ENCODE measurements around the gene TANGO2.

Gene TANGO2

GRCh38 chr22:20094197-20094807, 73.4 kb downstream of the TANGO2 start:
- ATAC-seq, result no peak
- peaks cover 93% of the 10 kb centered on the region for H3K4me1 Mint-ChIP-seq
- peaks cover 8 to 12% of the 10 kb centered on the region in 2 donors for H3K9me3 Mint-ChIP-seq
- DNase-seq, result no peak
- peak overlapping the region in 1 of 2 donors; percentile 27 for H3K4me3 Mint-ChIP-seq
- peak overlapping the region; percentile 45 to 85 for H3K27ac Mint-ChIP-seq
- H3K27me3 Mint-ChIP-seq, result no peaks in the 10 kb centered on the region

GRCh38 chr22:20095521-20095920, 74.6 kb downstream of the TANGO2 start:
- ATAC-seq, result peak; percentile 28
- H3K27ac Mint-ChIP-seq, result peak overlapping the region in 1 of 2 donors; percentile 81

GRCh38 chr22:20096574-20097420, 75.9 kb downstream of the TANGO2 start:
- Mint-ChIP-seq H3K27me3 (no peaks in the 10 kb centered on the region), H3K27ac (no peak overlapping the region), H3K4me3 (no peak overlapping the region), H3K9me3 (peaks cover 8 to 12% of the 10 kb centered on the region in 2 donors), H3K4me1 (peaks cover 93% of the 10 kb centered on the region)
- DNase-seq, result no peak
- ATAC-seq, result no peak

More at GRCh38 chr22:20095521-20095920, 74.6 kb downstream of the TANGO2 start:
- peak overlapping the region; percentile 44 to 65 for H3K4me3 Mint-ChIP-seq
- H3K9me3 Mint-ChIP-seq, result peaks cover 8 to 12% of the 10 kb centered on the region in 2 donors
- no peak for DNase-seq
- no peaks in the 10 kb centered on the region for H3K27me3 Mint-ChIP-seq
- H3K4me1 Mint-ChIP-seq, result peaks cover 93% of the 10 kb centered on the region

- H3K4me3 Mint-ChIP-seq, result no peak overlapping the region
- ATAC-seq, result no peak
- no peak for DNase-seq
- peaks cover 92% of the 10 kb centered on the region for H3K4me1 Mint-ChIP-seq
- no peaks in the 10 kb centered on the region for H3K27me3 Mint-ChIP-seq
- H3K9me3 Mint-ChIP-seq, result peaks cover 8 to 12% of the 10 kb centered on the region in 2 donors
- peak overlapping the region in 1 of 2 donors; percentile 36 for H3K27ac Mint-ChIP-seq
These were observed 78.3 kb downstream of the TANGO2 start for GRCh38 chr22:20099099-20099711.

- ATAC-seq (no peak), DNase-seq (no peak)
- Mint-ChIP-seq H3K4me1 (peaks cover 90% of the 10 kb centered on the region), H3K4me3 (peak overlapping the region in 1 of 2 donors; percentile 26), H3K27me3 (no peaks in the 10 kb centered on the region), H3K9me3 (peaks cover 7 to 8% of the 10 kb centered on the region in 2 donors), H3K27ac (no peak overlapping the region)
These were observed 80.7 kb downstream of the TANGO2 start for GRCh38 chr22:20101638-20102037.

- ATAC-seq (no peak), DNase-seq (no peak)
- peak overlapping the region in 1 of 2 donors; percentile 67 for H3K27ac Mint-ChIP-seq
- peaks cover 87% of the 10 kb centered on the region for H3K4me1 Mint-ChIP-seq
- H3K27me3 Mint-ChIP-seq, result no peaks in the 10 kb centered on the region
- H3K4me3 Mint-ChIP-seq, result peak overlapping the region in 1 of 2 donors; percentile 40
- H3K9me3 Mint-ChIP-seq, result peaks cover under 1 to 4% of the 10 kb centered on the region in 2 donors
These were observed 81.4 kb downstream of the TANGO2 start for GRCh38 chr22:20102203-20102780.

- H3K4me3 Mint-ChIP-seq, result no peak overlapping the region
- H3K9me3 Mint-ChIP-seq, result no peaks in the 10 kb centered on the region
- DNase-seq (no peak), ATAC-seq (no peak)
- H3K27ac Mint-ChIP-seq, result peak overlapping the region in 1 of 2 donors; percentile 65
- peaks cover 75% of the 10 kb centered on the region for H3K4me1 Mint-ChIP-seq
- no peaks in the 10 kb centered on the region for H3K27me3 Mint-ChIP-seq
These were observed 84.7 kb downstream of the TANGO2 start for GRCh38 chr22:20105456-20106204.

GRCh38 chr22:20106205-20106848, 85.4 kb downstream of the TANGO2 start:
- no peaks in the 10 kb centered on the region for H3K27me3 Mint-ChIP-seq

GRCh38 chr22:20106849-20107237, 85.9 kb downstream of the TANGO2 start:
- Mint-ChIP-seq H3K27ac (peak overlapping the region in 1 of 2 donors; percentile 91), H3K4me3 (no peak overlapping the region), H3K9me3 (no peaks in the 10 kb centered on the region), H3K27me3 (no peaks in the 10 kb centered on the region), H3K4me1 (peaks cover 75% of the 10 kb centered on the region)
- ATAC-seq (no peak), DNase-seq (no peak)

More at GRCh38 chr22:20106205-20106848, 85.4 kb downstream of the TANGO2 start:
- Mint-ChIP-seq H3K27ac (peak overlapping the region in 1 of 2 donors; percentile 91), H3K9me3 (no peaks in the 10 kb centered on the region), H3K4me1 (peaks cover 75% of the 10 kb centered on the region), H3K4me3 (no peak overlapping the region)
- ATAC-seq (no peak), DNase-seq (no peak)

GRCh38 chr22:20107471-20107901, 86.6 kb downstream of the TANGO2 start:
- H3K4me3 Mint-ChIP-seq, result no peak overlapping the region

GRCh38 chr22:20107951-20108756, 87.2 kb downstream of the TANGO2 start:
- Mint-ChIP-seq H3K27ac (peak overlapping the region in 1 of 2 donors; percentile 40), H3K4me3 (no peak overlapping the region), H3K4me1 (peaks cover 75% of the 10 kb centered on the region), H3K9me3 (no peaks in the 10 kb centered on the region), H3K27me3 (no peaks in the 10 kb centered on the region)
- ATAC-seq (no peak), DNase-seq (no peak)

More at GRCh38 chr22:20107471-20107901, 86.6 kb downstream of the TANGO2 start:
- peak overlapping the region in 1 of 2 donors; percentile 40 for H3K27ac Mint-ChIP-seq
- ATAC-seq, result no peak
- H3K9me3 Mint-ChIP-seq, result no peaks in the 10 kb centered on the region
- H3K27me3 Mint-ChIP-seq, result no peaks in the 10 kb centered on the region
- DNase-seq, result no peak
- peaks cover 75% of the 10 kb centered on the region for H3K4me1 Mint-ChIP-seq

GRCh38 chr22:20108757-20109230, 87.9 kb downstream of the TANGO2 start:
- Mint-ChIP-seq H3K27ac (peak overlapping the region in 1 of 2 donors; percentile 96), H3K27me3 (no peaks in the 10 kb centered on the region), H3K9me3 (no peaks in the 10 kb centered on the region), H3K4me1 (peaks cover 75% of the 10 kb centered on the region), H3K4me3 (no peak overlapping the region)
- ATAC-seq (no peak), DNase-seq (no peak)

GRCh38 chr22:20109411-20110358, 88.8 kb downstream of the TANGO2 start:
- Mint-ChIP-seq H3K27me3 (no peaks in the 10 kb centered on the region), H3K27ac (peak overlapping the region in 1 of 2 donors; percentile 96), H3K4me3 (no peak overlapping the region), H3K9me3 (no peaks in the 10 kb centered on the region), H3K4me1 (peaks cover 80% of the 10 kb centered on the region)
- no peak for DNase-seq
- no peak for ATAC-seq

All from stimulated activated naive CD8-positive, alpha-beta T cell treated with anti-CD3 and anti-CD28 coated beads, Interleukin-15, amount 100 ng/mL, for 72 hours (primary cell).